ENCODE measurements around the gene XAB2.
A peak's percentile ranks its signal among the peaks of the same experiment; 100 is the strongest.

The XAB2 gene

DNA sequence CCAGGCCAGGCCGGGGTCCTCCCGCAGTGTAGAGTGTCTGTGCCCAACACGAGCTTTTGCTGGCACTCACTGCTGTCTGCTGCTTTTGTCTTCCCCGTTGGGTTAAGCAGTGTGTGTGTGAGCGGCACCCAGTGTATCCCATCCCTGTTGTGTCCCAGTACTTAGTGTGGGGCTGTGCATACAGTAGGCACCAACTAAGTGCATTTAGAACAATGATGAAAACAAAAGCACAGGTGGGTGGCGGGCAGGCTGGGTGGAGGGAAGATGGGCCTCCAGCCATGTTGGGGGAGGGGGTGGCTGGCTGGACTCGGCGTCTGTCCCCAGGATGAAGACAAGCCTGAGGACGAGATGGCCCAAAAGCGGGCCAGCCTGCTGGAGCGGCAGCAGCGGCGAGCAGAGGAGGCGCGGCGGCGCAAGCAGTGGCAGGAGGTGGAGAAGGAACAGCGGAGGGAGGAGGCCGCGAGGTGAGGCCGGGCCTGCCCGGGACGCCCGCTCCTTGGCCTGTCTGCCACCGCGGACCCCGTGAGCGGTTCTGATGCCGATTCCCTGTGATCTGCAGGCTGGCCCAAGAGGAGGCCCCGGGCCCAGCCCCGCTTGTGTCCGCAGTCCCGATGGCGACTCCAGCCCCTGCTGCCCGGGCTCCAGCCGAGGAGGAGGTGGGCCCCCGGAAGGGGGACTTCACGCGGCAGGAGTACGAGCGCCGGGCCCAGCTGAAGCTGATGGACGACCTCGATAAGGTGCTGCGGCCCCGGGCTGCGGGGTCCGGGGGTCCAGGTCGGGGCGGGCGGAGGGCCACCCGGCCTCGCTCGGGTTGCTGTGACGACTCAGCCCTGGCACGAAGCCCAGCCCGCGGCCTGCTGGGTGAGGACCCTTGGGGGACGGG is 14.2 kb downstream of the XAB2 start:
- DNase-seq = no peak
- intact Hi-C loops (cut with DNase I) = no loop called here

DNA sequence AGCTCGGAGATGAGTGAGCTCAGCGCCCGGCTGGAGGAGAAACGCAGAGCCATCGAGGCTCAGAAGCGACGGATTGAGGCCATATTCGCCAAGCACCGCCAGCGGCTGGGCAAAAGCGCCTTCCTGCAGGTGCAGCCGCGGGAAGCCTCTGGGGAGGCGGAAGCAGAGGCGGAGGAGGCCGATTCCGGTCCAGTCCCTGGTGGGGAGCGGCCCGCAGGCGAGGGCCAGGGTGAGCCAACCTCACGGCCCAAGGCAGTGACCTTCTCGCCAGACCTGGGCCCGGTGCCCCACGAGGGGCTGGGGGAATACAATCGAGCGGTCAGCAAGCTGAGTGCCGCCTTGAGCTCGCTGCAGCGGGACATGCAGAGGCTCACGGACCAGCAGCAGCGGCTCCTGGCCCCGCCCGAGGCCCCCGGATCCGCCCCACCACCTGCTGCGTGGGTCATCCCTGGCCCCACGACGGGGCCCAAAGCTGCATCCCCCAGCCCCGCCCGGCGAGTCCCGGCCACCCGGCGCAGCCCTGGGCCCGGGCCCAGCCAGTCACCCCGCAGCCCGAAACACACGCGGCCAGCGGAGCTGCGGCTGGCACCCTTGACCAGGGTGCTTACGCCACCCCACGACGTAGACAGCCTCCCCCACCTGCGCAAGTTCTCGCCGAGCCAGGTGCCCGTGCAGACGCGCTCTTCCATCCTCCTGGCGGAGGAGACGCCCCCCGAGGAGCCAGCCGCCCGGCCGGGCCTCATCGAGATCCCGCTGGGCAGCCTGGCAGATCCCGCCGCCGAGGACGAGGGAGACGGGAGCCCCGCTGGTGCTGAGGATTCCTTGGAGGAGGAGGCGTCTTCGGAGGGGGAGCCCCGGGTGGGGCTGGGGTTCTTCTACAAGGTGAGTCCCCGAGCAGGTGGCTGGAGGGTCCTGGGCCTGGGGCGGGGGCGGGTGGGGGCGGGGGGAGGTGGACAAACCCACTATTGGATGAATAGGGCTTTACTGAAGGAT is 16.8 kb downstream of the XAB2 start:
- DNase-seq = peak in 1 of 10 donors; percentile 81
- intact Hi-C loops (cut with DNase I) = no loop called here

DNA sequence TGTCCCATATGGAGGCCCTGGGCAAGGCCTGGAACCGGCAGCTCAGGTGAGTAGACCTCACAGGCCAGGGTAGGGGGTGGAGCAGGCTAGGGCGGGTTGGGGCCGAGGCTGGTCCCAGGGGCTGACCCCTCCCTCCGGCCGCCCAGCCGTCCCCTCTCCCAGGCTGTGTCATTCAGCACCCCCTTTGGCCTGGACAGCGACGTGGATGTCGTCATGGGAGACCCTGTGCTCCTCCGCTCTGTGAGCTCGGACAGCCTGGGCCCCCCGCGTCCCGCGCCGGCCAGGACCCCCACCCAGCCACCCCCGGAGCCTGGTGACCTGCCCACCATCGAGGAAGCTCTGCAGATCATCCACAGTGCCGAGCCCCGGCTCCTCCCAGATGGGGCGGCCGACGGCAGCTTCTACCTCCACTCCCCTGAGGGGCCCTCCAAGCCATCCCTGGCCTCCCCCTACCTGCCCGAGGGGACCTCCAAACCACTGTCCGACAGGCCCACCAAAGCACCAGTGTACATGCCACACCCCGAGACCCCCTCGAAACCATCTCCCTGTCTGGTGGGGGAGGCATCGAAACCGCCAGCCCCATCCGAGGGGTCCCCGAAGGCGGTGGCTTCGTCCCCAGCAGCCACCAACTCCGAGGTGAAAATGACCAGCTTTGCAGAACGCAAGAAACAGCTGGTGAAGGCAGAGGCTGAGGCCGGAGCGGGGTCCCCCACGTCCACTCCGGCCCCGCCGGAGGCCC is 17.6 kb downstream of the XAB2 start:
- intact Hi-C loops (cut with DNase I) = no loop called here
- no peak for DNase-seq

DNA sequence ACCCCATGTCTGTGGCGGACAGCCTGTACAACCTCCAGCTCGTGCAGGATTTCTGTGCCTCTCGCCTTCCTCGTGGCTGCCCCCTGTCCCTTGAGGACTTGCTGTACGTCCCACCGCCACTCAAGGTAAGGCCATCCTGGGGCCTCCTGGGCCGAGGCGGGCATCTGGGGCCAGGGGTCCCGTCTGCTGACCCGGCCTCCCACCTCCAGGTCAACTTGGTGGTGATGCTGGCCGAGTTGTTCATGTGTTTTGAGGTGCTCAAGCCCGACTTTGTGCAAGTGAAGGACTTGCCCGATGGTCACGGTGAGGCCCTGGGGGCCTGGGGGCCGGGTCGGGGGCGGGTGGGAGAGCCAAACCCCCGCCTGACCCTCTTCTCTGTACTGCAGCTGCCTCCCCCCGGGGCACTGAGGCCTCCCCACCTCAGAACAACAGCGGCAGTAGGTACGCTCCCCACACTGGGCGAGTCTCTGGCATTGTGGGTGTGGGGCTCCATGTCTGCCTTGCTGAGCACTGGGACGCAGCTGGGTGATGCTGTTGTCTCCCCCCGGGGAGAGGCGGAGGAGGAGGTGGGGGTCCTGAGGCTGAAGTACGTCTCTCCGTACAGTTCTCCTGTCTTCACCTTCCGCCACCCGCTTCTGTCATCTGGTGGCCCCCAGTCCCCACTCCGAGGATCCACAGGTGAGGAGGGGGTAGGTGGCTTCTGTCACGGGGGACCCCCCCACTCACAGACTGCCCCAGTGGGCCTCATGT is 18.7 kb downstream of the XAB2 start:
- intact Hi-C loops (cut with DNase I) = no loop called here
- no peak for DNase-seq

DNA sequence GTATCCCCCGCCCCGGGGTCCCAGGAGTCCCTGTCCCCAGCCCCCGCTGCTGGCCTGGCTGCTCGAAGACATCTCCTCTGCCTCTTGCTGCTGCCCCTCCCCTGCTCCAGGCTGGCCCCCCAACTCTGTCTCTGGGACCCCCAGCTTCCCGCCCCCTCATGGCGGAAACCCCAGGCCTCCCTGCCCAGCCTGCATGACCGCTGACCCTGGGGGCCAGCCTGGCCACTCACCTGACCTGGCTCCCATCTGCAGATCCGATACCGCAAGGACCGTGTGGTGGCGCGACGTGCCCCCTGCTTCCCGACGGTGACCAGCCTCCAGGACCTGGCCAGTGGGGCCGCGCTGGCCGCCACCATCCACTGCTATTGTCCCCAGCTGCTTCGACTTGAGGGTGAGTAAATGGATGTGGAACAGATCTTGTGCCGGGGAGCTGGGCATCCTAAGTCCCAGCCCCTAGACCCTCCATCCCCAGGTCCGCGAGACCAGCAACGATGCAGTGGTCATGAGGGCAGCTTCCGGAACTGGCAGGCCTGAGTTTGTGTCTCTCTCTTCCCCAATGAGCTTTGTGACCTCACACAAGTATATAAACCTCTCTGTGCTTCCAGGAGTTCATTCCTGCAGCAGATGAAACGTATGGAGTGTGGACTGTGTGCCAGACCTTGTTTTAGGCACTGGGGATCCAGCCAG is 21.3 kb downstream of the XAB2 start:
- intact Hi-C loops (cut with DNase I) = no loop called here
- DNase-seq = no peak

DNA sequence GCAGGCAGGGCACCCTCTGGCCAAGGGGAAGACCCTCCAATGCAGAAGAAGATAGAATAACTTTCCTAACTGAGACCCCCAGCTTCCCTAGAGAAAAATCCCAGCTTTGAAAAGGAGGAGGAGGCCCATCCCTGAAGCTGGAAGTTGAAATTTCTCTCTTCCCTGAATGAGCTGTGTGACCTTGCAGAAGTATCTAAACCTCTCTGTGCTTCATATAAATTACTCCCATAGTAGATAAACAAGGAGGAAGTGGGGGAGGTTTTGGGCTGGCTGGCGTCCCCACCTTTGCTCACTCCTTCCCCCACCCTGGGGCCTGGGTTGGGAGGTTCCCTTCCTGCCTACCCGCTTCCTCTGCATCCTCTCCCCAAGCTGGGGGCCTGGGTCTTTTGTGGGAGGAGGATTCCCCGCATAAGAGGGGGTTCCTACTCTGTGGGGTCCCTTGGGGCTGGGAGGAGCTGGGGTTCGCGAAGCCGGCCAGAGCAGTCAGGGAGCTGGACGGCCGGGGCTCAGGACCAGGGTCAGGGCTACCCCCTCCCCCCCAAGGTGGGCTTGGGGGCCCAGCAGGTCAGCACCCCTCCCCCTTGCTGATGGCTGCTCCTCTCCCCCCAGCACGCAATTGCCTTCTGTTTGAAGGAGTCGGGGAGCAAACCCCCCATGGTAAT is 22.0 kb downstream of the XAB2 start:
- intact Hi-C loops (cut with DNase I) = no loop called here
- no peak for DNase-seq

DNA sequence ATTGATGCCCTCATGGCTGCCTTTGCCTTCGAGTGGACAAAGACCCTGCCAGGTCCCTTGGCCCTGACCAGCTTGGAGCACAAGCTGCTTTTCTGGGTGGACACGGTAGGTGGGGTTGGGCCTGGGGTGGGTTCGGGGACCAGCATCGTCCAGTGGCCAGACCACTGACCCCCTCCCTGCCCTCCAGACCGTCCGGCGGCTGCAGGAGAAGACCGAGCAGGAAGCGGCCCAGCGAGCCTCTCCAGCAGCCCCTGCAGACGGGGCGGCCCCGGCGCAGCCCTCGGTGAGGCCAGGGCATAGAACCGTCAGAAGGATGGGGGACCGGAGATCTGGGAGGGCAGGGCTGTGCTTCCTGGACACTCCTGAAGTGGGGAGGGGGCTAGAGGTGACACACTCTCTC is 23.1 kb downstream of the XAB2 start:
- no peak for DNase-seq
- intact Hi-C loops (cut with DNase I) = no loop called here

DNA sequence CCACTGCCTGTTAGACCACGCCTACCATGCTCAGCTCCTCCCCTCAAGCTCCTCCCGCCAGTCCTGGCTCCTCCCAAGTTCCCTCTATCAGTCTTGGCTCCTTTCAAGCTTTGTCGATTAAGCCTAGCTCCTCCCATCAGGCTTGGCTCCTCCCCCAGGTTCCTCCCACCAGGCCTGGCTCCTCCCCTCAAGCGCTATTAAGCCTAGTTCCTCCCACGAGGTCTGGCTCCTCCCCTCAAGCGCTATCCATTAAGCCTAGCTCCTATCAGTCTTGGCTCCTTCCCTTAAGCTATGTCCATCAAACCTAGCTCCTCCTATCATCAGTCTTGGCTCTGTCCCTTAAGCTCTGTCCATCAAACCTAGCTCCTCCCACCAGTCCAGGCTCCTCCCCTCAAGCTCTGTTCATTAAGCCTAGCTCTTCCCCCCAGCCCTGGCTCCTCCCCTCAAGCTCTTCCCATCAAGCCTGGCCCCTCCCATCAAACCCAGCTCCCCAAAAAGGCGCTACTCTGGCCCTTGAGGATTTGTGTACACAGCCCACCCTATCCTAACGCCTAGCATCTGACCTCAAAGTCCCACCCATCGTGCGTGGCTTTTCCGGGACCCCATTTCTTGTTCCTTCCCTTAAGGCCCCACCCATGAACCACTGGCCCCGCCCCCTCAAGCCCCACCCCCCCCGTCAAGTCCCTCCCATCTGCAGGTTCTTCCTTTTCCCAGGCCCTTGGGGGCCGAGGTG is 23.7 kb downstream of the XAB2 start:
- no peak for DNase-seq
- intact Hi-C loops (cut with DNase I) = no loop called here

DNA sequence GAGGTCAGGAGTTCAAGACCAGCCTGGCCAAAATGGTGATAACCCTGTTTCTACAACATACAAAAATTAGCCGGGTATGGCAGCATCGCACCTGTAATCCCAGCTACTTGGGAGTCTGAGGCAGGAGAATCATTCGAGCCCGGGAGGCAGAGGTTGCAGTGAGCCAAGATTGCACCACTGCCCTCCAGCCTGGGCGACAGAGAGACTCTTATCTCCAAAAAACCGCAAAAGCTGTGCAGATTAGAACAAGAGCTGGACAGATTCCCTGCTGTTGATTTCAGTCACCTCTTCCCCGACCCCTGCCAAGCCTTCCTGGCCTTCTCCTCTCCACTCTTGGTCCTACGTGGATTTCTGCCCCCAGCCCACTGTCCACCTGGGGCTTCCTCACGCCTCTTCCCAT is 25.4 kb downstream of the XAB2 start:
- intact Hi-C loops (cut with DNase I) = no loop called here
- no peak for DNase-seq

DNA sequence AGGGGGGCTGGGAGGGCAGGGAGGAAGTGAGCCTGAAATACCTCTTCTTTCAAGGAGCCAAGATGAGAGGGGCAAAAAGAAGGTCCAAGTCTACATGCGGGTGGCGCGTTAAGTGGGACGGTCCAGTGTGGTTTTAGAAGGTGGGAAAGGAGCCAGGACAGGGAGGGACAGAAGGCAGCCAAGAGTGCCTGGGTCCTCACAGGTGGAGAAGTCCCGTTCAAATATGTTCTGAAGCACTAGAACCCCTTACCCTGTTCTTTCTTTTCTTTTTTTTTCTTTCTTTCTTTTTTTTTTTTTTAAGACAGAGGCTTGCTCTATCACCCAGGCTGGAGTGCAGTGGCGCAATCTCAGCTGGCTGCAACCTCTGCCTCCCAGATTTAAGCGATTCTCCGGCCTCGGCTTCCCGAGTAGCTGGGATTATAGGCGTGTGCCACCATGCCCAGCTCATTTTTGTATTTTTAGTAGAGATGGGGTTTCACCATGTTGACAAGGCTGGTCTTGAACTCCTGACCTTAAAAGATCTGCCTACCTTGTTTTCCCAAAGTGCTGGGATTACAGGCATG is 26.3 kb downstream of the XAB2 start:
- DNase-seq = no peak
- intact Hi-C loops (cut with DNase I) = no loop called here

DNA sequence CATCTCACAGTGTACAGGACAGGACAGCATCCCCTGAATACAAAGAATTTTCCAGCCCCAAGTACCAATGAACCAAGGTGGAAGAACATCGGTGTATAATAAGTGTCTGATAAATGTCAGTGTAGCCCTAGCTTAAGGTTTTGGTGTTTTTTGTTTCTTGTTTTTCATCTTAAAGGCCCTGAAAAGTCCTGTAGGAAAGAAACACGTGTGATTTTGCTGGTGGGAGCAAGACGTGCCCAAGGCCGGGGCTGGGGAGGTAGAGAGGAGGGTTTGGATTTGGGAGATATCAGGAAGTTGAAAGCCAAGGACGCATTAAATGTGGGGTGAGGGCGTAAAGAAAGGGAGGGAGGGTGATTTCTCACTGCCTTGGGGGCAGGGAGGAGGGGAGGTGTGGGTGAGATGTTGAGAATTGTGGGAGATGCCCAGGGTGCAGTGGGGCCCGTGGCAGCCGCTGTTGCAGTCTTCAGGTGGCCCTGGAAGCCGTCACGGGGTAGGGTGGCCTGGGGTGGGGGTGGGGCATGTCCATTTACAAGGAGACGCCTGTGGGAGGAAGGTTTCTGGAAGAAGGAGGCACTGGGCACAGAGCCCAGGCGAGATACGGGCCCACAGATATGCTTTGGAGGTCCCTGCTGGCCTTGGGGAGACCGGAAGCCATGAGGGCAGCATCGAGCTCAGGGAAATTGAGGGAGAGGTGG is 27.0 kb downstream of the XAB2 start:
- no peak for DNase-seq
- intact Hi-C loops (cut with DNase I) = no loop called here

DNA sequence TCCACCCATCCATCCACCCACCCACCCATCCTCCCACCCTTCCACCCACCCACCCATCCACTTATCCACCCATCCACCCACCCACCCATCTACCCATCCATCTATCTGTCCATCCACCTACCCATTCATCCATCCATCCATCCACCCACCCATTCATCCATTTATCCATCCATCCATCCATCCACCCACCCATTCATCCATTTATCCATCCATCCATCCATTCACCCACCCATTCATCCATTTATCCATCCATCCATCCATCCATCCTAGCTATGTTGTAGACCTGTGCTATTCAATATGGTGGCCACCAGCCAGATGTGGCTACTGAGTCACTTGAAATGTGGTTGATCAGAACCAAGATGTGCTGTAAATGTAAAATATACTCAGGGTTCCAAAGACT is 28.6 kb downstream of the XAB2 start:
- intact Hi-C loops (cut with DNase I) = no loop called here
- no peak for DNase-seq

DNA sequence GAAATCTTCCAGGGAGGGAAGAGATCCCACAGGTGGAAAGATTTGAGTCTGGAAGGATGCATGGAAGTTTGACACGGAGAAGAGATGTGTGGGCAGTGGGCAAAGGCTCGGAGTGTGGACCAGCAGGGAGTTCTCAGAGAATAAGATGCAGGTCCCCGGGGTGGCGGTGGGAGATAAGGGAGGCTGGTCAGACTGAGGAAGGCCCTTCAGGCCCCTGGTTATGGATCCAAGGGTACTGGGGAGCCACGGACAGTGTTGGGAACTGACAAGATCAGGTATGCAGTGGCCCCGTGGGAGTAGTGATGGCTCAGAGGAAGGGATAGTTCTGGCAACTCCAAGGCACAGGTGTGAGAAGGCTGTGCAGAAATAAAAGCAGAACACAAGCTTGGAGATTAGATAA is 31.2 kb downstream of the XAB2 start:
- peak in 1 of 10 donors; percentile 42 for DNase-seq
- intact Hi-C loops (cut with DNase I) = no loop called here

DNA sequence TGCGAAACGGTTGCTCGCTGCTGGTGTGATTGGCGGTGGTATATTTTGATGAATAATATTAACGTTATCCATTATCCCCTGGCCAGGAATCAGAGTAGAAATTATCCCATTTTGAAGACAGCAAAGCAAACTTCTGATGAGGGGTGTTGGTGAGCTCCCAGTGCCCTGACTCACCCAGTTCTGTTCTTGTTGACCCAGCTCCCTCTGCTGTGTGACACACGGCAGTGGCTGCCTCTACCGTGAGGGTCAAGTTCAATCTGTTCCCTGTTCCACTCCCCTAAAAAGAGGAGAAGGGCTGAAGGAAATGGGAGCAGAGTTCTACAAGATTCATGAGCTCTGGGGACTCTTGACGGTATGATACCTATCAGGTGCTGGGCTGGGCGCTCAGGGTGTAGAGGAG is 31.7 kb downstream of the XAB2 start:
- no peak for DNase-seq
- intact Hi-C loops (cut with DNase I) = no loop called here

DNA sequence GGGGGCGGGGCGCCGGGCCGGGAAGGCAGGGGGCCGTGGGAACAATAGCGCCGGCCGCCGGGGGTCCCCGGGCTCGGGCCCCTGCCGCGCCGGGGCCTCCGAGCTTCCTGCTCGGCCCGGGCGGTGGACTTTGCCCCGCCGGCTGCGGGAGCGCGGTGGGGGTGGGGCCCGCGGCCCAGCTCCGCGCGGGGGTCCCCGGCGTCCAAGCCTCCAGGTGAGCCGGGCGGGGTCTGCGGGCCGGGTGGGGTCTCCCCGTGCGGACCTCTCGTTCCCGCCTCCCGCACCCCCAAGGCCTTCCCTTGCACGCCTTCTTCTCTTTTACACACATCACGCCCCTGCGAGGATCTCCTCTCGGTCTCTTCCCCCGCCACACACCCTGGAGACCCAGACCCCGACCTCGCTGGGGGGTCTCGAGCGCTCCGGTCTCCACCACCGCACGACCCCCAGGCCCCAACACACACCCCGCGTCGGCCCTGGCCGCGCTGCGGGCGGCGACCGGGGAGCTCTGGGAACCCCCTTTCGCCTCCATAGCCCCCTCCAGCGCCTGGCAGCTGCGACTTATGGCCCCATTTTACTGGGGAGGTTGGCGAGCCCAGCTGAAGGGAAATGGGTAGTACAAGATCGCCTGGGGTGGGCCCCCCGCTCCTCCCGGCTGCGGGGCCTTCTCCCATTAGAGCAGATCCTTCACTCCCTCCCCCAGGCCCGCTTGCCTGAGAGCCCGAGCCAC is 33.0 kb downstream of the XAB2 start:
- DNase-seq = peak in 2 of 10 donors; percentile 70 to 79
- intact Hi-C loops (cut with DNase I) = no loop called here

DNA sequence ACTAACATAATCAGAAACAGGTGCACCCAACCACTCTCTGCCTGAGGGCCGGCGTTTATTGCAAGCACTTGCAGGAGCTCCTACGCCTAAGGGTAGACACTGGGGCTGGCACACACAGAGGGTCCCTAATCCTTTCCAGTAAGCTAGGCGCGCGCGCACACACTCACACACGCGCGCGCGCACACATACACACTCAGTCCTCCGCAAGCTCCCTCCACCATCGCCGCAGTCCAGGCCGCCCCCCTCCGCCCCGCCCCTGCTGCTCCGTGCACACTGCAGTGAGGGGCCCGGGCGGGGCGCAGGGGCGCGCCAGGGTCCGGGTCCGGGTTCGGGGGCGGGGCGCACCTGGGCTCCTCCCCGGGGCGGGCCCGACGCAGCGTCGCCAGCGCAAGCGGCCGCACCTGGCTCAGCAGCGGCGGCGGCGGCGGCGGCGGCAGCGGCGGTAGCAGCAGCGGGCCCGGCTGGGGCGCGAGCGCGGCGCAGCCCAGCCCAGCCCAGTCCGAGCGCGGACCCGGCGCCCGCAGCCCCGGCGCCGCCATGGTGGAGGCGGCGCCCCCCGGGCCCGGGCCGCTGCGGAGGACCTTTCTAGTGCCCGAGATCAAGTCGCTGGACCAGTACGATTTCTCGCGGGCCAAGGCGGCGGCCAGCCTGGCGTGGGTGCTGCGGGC is 33.7 kb downstream of the XAB2 start, which contains the start of gene CAMSAP3:
Gene CAMSAP3, plus strand, starts transcription at position 398 of the 668 bp plus-strand sequence. Its CDS starts 140 bp downstream, at position 538.
- DNase-seq = peak in 6 of 10 donors; percentile 34 to 90 (median 72)

More for the DNA sequence above, 33.7 kb downstream of the XAB2 start, which contains the start of gene CAMSAP3:
- intact Hi-C loops (cut with DNase I) = no loop called here
